Lower leg skin (tissue), 3 donors: ENCODE data around the gene CREB5.

Source experiments
- CTCF ChIP-seq, 3 donors: fragments of 450-650 bp; IDR thresholded peaks; one replicate each; pipeline ENCODE4 v1.5.1; 2016; ENCODE audit warnings: antibody characterized with exemption in 3 of 3, mild to moderate bottlenecking in 3 of 3, moderate library complexity in 2 of 3
- POLR2A ChIP-seq, 2 donors: fragments of 450-650 bp; IDR thresholded peaks; one replicate each; pipeline ENCODE4 v1.6.1; 2016 to 2017; ENCODE audit warnings: antibody characterized with exemption in 2 of 2, mild to moderate bottlenecking in 1 of 2, moderate library complexity in 1 of 2

GRCh38 chr7:28678431-28678965 lies 266.2 kb downstream of the CREB5 start:
- TF ChIP-seq CTCF (IDR thresholded peaks at IDR 0.05) (no peak), POLR2A (IDR thresholded peaks at IDR 0.05) (no peak)
